PC-3 (cell line): ENCODE data around the gene RAB31.

Source experiments
- CTCF ChIP-seq: fragments of 300-600 bp; sonication (generic); conservative IDR thresholded peaks from 2 replicates; pipeline ENCODE4 v1.5.1; 2017; ENCODE audit warnings: antibody characterized with exemption, low read depth, mild to moderate bottlenecking, low read length
- EZH2 ChIP-seq: fragments of 300-600 bp; sonication (generic); IDR thresholded peaks from one replicate; pipeline ENCODE4 v1.6.1; 2017; ENCODE audit warnings: antibody characterized with exemption, mild to moderate bottlenecking, low read length; ENCODE audit not compliant: unreplicated experiment
- EZH2phosphoT487 ChIP-seq: fragments of 300-600 bp; sonication (generic); IDR thresholded peaks from 2 replicates; pipeline ENCODE4 v1.6.1; 2018; ENCODE audit warnings: mild to moderate bottlenecking, antibody characterized with exemption, low read length, borderline replicate concordance

DNA sequence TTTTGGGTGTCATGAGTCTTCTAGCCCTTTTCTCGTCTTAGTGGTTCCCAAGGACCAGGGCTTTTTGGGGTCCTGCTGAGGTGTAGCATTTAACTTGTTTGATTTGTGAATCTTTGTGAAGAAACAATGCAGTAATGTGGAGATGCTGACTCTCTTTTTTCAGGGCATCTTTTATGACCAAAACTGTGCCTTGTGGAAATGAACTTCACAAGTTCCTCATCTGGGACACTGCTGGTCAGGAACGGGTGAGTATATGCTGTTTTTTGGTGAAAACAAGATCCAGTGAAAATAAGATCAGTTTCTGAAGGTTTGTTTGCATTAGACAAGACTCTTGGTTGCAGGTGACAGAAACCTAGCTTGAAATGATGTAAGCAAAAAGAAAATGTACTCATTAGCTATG lies 83.9 kb downstream of the RAB31 start:
- TF ChIP-seq CTCF: no peak
- TF ChIP-seq EZH2: no peak
- TF ChIP-seq EZH2phosphoT487: no peak
